ENCODE measurements around the gene CHRNA3.
A peak's percentile ranks its signal among the peaks of the same experiment; 100 is the strongest.

The CHRNA3 gene

DNA sequence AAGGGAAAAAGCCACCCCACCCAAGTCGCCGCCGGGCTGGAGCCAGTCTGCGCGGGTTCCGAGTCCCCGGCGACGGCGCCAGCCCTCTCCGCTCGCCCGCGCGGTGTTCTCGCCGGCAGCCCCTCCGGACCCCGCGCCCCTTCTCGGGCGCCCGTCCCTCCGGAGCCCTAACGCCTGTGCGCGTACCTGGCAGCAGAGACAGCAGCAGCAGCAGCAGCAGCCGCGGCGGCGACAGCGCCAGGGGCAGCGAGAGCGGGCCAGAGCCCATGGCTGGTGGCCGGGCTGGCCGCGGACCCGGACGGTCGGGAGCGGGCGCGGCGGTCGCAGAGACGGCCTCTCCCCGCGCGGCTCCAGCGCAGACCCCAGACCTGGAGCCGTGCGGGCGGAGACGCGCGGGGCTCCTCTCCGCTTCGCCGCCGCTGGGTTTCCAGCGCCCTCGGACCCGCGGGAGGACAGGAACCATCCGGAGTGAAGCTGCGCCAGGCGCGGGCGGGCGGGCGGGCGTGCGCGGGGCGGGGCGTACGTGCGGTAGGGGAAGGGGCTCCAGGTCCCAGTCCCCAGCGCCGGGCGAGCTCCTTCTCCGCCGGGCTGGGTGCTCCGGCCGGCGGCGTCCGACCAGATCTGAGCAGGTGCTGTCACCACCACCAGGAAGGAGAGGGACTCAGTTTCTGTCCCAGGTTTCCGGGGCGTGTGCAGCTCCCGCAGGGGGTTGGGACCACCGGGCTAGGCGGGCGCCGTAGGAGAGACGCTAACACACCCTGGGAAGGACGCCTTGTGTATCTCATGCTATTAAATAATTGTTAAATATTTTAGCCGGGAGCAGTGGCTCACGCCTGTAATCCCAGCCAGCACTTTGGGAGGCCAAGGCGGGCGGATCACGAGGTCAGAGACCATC lies at the start of gene CHRNA3:
Gene CHRNA3 (minus strand): TSS at position 470 of the 895 bp plus-strand sequence. CDS start 202 bp downstream, at position 268.
- no peak for DNase-seq

DNA sequence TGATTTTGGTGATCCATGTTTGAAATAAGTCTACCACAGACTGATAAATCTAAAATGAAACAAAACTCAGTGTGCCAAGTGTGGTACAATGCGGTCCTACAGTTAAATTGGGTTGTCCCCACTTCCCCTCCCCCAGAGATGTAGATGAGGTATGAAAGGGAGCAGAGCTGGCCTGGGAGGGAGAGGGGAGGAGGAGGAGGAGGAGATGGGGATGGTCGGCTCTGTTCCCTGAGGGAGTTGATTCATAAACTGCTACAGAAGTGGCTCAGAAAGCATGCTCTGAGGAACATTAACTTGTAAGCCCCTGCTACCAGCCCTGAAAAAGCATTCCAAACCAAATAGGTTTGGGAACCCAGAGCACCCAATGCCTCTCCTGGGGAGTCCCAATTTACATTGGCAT lies 48.2 kb upstream of the CHRNA3 start:
- DNase-seq = no peak

DNA sequence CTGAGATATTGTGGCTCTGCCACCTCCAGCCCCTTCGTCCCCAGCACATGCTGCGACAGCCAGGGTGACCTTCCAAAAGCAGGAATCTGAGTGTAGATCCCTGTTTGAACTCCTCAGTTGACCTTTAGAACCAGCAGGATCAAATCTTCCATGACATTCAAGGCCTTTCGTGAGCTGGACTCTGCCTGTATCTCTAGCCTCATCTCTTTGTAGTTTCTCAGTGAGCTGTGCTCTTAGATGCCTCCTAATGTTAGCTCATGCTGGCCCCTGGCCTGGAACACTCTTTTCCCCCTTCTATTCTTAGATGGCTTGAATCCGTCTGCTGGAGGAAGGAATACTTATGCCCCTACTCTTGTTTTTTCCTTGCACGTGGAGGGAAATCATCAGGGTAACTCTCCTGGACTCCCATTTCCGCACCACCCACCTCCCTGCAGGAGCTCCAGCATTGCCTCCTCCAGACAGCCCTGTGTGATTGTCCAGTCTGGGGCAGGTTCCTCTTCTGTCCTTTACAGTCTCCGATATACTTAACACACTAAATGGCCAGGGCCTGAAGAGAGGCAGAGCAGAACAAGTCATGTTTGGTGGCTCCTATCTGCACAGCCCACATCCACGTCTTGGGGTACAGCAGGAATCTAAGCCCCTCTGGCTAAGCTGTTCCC lies 46.9 kb upstream of the CHRNA3 start:
- DNase-seq = no peak

DNA sequence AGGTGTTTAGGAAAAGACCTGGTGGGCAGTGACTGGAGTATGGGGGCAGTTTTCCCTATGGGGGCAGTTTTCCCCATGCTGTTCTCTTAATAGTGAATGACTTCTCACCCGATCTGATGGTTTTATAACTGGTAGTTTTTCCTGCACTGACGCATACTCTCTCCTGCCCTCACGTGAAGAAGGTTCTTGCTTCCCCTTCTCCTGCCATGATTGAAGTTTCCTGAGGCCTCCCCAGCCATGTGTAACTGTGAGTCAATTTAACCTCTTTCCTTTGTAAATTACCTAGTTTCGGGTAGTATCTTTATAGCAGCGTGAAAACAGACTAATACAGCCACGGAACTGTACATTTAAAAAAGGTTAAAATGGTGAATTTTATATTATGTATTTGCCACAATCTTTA lies 45.2 kb upstream of the CHRNA3 start:
- DNase-seq = no peak

DNA sequence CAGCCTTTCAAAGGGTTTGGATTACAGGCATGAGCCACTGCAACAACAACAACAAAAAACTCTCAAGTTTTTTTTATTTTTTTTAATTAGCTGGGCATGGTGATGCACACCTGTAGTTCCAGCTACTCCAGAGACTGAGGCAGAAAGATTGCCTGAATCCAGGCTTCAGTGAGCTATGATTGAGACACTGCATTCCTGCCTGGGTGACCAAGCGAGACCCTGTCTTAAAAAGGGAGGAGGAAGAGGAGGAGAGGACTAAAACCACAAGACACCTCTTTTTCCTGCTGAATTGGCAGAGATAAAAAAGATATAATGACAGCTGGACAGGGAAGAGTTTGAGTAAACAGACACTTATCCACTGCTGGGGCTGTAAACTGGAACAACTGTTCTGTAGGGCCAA lies 42.9 kb upstream of the CHRNA3 start:
- DNase-seq = no peak

DNA sequence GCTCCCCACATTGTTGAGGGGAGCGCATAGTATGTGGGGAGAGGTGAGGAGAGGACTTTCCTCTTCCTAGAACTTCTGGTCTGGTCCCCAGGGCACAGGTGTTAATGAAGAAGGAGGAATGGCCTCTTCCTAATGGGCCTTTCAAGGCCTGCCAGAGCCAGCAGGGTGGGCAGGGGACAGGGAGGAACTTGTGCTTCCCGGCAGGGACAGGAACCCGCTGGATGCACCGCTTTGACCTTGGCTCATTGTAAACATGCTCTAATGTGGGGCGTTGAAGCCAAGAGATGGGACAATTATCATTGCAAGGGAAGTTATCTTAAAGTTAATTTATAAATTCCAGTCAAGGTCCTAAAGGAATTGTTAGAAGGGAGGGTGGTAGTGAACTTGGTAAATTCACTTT lies 41.2 kb upstream of the CHRNA3 start:
- no peak for DNase-seq

DNA sequence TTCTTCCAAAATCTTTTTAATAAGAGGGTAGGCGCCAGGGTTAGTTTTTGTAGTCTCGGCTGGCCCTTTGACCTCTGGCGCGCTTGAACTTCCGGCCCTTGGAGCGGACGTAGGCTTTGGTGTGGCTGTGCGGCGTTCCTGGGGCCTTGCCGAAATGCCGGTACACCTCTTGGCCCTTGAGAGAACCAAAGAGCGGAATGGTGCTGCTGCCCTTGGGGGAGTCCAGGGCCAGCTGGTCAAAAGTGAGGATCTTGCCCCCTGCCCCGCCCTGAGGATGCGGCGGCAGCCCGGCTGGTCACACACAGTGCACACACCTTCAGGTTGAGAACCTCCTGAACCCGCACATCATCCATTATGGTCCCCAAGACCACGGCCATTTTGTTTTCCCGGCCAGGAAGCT lies 40.2 kb upstream of the CHRNA3 start:
- DNase-seq = no peak

DNA sequence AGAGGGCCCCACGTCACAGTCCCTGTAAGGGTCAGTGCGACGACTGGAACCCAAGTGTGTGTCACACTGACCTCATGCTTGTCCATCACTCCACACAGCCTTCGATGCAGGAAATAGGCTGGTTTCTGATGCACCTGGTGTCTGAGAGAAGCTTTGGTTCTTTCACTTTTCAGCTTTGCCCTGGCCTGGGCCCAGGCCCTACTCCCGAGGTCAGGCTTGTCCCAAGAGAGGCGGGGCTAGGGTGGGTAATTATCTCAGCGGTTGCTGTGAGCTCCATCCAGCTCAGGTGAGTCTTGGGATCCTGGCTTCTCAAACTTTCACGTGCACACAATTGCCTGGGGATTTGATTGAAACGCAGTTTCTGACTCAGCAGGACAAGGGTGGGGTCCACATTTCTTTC lies 39.8 kb upstream of the CHRNA3 start:
- DNase-seq = peak; percentile 57

DNA sequence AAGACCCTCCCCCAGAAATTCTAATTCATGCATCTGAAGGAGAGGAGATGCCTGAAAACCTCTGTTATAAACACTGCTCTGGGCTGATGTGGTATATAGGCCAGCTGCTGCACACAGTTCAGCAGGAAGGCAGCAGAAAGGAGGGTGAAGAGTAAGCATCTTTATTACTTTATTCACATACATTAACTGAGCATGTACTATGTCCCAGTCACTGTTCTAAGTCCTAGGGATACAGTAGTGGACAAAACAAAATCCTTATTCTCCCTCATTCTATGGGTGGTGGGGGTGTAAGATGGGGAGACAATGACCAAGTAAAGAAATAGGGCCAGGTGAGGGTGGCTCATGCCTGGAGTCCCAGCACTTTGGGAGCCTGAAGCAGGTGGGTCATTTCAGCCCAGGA lies 38.0 kb upstream of the CHRNA3 start:
- no peak for DNase-seq

DNA sequence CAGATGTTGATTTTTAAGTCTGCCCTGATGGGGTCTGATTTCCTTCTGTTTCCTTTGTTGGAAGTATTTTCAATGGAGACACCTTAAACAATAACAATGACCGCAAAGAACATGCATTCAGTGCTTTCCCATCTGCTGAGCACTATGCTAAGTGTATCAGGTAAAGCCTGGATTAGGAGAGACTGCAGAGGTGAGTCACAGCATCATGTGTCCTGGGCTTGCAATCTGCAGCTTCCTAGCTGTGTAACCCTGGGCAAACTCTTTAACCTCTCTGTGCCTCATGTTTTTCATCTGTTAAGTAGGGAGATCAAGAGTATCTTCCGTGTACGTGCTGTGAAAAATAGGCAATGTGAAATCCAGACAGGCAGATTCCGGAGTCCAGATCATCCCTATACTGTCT lies 33.5 kb upstream of the CHRNA3 start:
- no peak for DNase-seq

DNA sequence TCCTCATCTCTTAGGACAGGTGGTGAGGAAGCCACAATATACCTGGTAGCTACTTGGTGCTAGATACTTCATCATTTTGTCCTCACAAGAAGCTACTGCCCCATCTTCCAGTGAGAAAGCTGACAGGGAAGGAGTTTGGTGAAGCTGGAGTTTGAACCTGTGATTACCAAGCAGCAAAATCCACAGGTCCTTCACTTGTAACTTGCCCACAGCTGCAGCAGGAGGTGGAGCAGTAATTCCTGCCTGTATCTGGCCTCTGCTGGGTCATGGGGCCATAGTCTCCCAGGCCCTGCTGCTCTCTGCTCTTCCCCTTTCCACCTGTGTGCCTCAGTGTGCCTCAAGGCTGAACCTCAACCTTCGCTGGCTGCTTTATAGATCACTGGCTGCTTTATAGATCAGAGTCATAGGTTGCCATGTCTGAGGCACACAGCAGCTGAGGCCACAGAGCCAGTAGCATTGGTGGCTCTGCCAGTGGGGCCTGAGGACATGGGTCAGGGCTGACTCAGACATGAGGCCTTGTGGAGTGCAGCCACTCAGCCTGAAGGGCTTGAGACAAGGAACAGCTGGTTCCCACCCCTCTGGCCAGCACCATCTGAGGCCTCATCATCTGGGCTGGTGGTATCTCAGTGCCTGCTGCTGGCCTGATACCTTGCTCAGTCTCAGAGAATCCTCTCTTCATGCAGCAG lies 31.3 kb upstream of the CHRNA3 start:
- DNase-seq = no peak

DNA sequence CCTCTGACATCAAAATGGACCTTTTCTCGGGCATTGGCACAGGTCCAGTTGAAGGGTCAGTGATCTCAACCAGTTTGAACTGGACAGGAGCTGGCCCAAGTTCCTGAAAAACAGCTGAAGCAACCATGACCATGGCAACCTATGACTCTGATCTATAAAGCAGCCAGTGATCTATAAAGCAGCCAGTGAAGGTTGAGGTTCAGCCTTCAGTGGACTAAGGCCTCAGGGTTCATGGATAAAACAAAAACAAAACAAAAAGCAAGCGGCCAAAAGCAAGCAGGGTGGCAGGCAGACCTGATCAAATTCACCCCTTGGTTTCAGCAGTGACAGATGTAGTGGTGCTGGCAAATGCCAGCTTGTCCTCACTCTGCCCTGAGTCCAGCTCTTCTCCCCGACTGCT lies 30.2 kb upstream of the CHRNA3 start:
- DNase-seq = no peak

DNA sequence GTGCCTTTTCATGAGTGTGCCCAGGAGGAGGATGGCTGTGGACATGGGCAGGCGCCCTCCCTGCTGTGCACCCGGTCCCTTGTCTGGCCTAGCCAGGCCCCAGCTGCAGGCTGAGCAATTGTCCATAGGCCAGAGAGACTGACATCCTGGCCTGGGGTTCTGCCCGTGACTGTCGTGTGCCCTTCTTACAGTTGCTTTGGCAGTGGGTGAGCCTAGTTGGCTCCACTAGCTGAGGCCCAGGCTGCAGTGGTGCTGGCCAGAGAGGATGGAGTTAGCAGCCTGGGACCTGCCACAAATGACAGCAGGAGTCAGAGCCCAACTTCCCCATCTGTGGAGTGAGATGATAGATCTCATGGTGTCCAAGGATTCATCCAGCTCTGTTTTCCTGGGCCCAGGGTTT lies 29.2 kb upstream of the CHRNA3 start:
- DNase-seq = no peak

DNA sequence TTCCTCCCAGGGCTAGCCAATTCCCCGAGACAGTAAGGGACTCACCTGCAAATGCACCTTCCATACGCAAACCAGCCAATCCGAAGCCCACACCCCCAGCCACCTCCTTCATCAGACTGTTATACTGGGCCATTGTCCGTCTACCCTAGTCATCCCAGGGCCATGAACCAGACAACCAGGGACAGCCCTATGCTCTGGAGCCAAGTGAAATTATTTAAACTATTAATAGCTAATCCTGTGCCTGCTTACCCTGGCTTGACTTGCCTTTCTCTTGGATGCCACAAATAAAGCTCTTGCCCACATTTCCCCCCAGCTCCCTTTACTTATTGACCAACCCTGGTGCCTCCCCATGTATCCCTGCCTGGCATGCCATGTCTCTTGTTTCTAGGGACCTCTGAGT lies 24.2 kb upstream of the CHRNA3 start:
- DNase-seq = no peak

DNA sequence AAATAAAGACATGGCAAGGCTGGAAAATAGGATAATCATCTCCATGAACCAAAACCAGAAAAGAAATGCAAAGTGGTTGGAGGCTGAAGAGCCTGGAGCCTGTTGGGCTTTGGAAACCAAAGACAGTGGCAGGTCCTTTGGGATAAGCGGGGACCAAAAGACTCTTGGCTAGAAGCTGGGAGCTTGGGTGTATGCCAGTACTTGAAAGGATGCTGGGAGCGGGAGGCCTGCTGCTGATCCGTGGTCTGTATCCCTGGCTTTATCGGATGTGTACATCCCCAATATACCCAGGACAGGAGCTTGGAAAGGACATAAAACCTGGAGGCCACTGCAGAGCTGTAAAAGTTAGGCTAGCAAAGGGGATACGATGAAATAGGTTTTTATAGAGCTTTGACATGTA lies 21.5 kb upstream of the CHRNA3 start:
- DNase-seq = no peak

DNA sequence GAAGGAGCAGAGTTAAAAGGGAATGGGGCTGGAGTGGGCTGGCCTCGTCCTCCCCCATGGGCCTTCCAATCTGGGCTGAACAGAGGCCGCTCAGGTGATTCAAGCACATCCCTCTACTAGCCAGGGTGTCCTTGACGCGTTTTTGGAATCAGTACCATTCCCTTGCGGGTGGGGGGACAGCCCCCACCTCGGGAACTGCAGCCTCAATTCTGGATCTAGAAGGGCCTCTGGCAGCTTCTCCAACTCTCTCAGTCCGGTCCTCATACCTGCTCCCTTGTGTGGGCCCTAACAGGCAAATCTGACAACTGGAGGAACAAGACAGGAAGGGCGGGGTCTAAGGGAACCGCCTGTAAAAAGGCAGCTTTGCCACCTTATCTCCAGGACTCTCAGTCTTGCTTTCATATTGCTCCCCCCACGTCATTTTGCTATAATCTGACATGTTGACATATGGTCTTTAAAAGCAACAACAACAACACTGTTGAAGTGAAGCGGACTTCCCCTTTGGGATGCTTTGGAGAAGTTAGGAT lies 21.0 kb upstream of the CHRNA3 start:
- DNase-seq = no peak

DNA sequence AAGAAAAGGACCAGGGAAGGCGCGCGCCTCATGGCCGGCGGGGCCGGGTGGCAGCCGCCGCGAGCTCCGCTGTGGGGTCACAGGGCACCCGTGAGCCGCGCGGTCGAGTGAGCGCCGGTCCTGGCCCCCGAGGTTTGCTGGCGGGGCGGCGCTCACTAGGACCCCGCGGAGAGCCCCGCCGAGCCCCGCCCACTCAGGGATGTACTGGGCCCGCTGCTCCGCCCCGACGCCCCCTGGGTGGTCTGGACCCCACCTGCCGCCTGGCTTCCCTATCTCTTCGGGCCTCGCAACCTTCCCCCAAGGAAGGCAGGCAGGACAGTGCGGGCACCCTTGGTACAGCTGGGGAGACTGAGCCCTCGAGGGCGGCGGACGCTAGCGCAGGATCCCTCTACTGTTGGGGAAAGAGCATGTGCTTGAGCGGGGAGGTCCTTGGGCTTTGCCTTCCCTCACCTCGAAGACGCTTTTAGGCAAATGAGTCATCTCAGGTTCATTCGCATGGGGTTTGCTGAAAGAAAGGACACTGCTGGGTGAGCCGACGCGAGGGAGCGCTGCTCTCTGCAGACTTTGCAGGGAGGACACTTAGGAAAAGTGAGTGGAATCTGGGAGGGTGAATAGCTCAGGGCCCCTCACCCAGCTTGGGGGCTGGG lies 20.4 kb upstream of the CHRNA3 start, which contains the start of gene CHRNB4:
Gene CHRNB4 (minus strand): TSS at position 109 of the 647 bp plus-strand sequence. CDS start 77 bp downstream, at position 32.
- no peak for DNase-seq

DNA sequence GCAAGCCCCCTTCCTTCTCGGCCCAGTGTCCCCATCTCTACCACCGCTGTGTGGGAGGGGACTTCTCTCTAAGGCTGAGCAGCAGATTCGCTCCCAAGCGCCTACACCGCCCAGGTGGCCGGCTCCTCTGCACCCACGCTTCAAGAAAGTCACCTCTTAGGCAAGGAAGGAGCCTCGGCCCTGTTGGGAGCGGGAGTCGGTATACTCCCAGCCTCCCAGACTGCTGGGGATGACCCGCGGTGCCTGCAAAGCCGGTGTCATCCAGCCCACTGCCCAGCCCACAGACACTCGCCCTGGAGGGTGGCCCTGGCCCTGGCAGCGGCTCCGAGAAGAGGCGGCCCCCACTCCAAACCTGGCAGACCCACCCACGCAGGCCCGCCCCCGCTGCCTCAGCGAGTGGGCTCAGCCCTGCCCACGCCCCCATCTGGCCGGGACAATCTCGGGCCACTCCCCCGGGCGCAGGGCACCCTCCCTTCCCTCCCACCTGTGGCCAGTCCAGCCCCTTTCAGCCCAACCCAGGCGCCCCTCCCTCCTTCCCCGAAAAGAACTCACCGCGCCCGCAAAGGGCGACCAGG lies 19.8 kb upstream of the CHRNA3 start:
- DNase-seq = no peak

DNA sequence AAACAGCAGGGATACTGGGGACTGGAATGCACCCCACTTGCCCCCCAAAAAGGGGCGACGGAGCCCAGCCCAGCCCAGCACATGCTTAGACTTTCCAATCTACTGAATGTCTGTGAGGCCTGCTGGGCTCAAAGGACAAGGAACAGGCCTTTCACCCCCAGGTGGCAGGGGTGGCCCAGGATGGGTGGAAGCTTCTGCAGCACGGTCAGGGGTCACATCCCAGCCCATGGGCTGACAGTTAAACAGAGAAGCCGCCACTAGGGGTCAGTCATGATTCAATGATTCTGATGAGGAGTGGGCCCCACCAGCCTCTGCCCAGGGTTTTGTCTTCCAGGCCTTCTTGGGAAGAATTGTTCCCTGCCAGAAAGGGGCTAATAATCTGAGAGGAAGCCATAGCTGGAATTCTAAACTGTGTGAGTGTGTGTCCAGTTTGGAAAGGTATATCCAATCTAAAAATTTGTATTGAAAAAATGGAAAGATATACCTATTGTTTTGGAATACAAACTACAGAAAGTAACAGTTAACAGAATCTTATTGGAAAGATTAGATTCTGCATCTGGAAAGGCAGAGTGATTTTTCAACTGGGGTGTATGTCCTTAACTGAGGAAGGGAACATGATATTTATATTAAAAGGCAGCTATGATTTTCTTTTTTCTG lies 18.0 kb upstream of the CHRNA3 start:
- peak; percentile 59 for DNase-seq

DNA sequence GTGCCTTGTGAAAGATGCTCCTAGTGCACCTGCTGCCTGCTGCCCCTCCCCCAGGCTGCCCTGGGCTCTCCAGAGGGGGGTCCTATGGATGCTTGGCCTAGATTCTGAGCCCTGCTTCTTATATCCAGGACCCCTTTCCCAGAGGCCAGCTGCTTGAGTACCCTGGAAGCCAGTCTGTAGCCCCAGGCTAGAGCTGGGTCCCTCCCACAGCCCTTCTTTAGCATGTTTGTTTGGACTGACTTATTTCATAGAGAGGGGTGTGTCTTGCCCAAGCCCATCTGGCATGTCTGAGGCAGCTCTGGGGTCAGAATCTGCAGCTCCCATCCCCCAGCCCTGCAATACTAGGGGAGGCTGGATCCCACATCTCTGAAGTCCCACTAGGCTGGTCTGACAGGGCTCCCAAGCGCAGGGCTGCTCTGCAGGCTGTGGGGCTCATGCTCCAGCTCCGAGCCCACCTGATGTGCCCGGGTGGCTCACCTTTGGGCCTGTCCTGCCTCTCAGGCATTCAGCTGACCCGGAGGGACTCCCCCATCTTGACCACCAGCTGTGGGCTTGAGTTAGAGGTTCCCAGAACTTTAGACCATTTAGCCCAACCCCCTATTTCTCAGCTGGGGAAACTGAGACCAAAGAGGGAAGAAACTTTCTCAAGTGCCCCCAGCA lies 17.1 kb upstream of the CHRNA3 start:
- DNase-seq = no peak

DNA sequence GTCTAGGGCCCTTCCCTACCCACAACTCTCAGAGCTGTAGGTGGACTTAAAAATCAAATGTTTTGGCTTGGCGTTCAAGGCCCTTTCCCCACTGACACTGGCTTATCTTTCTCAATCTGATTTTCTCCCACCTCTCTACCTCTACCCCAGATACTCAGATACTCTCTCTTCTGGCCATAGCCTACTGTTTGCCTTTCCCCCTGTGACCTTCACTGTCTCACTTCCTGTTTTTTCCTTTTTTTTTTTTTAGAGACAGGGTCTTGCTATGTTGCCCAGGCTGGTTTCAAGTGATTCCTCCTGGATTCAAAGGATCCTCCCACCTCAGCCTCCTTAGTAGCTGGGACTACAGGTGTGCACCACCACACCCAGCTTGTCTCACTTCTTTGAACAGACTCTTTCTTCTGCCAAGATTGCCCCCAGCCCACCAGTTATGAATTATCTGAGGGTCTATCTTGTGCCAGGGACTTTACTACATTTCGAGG lies 15.6 kb upstream of the CHRNA3 start:
- DNase-seq = no peak

Measured in RPMI8226 (cell line).